Adrenal gland (tissue), 5 donors: Measurements from ENCODE around the gene ACSL6.

Experiments
- POLR2A ChIP-seq, 2 donors: fragments of 450-650 bp; IDR thresholded peaks; one replicate each; pipeline ENCODE4 v1.6.1; 2017; ENCODE audit warnings: antibody characterized with exemption in 2 of 2, mild to moderate bottlenecking in 2 of 2, moderate library complexity in 1 of 2
- TF ChIP-seq, protein P1 (sequence below), 6 experiments: fragments of 450-650 bp in 4 of 6; fragments of 200-600 bp in 2 of 6; sonication (generic) in 1 of 6; IDR thresholded peaks; 1 replicate in 5 of 6; 2 replicates in 1 of 6; pipeline versions ENCODE4 v1.5.1 to v1.8.0; 2016 to 2021; ENCODE audit warnings: antibody characterized with exemption in 6 of 6, mild to moderate bottlenecking in 2 of 6, moderate library complexity in 1 of 6
- donor health status: DM: no; HTN: no; CAD: no.

DNA sequence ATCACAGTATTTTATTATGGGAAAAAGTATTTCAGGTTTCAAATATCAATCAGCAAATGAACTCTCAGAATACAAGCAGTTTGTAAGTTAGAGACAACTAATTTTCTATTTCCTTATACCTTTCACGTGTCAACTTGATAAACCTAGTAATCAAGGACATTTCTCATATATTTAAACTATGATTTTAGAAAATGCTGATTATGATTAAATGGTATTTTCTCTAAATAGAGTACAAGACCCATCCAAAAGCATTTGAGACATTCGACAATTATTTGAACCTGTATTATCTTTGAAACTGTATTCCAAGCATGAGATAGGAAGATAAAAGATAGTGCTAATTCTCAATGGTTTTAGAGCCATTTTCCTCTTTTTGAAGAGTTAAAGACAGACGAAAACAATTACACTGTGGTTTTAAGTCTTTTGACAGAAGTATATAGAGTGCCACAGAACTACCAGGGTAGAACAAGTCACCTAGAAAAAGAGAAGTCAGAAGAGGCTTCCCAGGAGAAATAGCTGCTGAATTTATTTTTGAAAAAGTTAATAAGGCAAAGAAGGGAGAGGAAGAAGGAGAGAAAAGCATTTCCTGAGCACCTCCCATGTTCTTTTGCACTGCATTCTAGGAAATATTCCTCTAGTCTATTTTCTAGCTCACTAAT lies 71.6 kb downstream of the ACSL6 start:
- TF ChIP-seq, protein P1, sequence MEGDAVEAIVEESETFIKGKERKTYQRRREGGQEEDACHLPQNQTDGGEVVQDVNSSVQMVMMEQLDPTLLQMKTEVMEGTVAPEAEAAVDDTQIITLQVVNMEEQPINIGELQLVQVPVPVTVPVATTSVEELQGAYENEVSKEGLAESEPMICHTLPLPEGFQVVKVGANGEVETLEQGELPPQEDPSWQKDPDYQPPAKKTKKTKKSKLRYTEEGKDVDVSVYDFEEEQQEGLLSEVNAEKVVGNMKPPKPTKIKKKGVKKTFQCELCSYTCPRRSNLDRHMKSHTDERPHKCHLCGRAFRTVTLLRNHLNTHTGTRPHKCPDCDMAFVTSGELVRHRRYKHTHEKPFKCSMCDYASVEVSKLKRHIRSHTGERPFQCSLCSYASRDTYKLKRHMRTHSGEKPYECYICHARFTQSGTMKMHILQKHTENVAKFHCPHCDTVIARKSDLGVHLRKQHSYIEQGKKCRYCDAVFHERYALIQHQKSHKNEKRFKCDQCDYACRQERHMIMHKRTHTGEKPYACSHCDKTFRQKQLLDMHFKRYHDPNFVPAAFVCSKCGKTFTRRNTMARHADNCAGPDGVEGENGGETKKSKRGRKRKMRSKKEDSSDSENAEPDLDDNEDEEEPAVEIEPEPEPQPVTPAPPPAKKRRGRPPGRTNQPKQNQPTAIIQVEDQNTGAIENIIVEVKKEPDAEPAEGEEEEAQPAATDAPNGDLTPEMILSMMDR (IDR thresholded peaks at IDR 0.05) = no peak
- TF ChIP-seq POLR2A (IDR thresholded peaks at IDR 0.05) = no peak
